Vagina (tissue), 2 donors: ENCODE results near the gene FRK.

Source experiments
- CTCF ChIP-seq, 3 experiments: fragments of 450-650 bp in 2 of 3; fragments of 200-600 bp in 1 of 3; sonication (generic) in 1 of 3; IDR thresholded peaks; one replicate each; pipeline ENCODE4 v1.5.1; 2017 to 2019; ENCODE audit warnings: antibody characterized with exemption in 3 of 3, mild to moderate bottlenecking in 2 of 3, moderate library complexity in 2 of 3
- POLR2AphosphoS5 ChIP-seq, 2 donors: sonication (generic); formaldehyde crosslinking; IDR thresholded peaks; one replicate each; pipeline ENCODE4 v1.9.0; 2017; ENCODE audit warnings: antibody characterized with exemption in 2 of 2, mild to moderate bottlenecking in 2 of 2, low read depth in 1 of 2; ENCODE audit not compliant: insufficient read depth in 1 of 2

- TF ChIP-seq POLR2AphosphoS5 (IDR thresholded peaks at IDR 0.05; ENCODE audit: insufficient read depth in 1 of 2, low read depth in 1 of 2) (peak in 1 of 2 donors; percentile 50), CTCF (IDR thresholded peaks at IDR 0.05) (no peak)
These were observed 23.8 kb downstream of the FRK start for GRCh38 chr6:116036885-116037284.
